Measurements from ENCODE around the gene RP9.

Gene RP9

GRCh38 chr7:33072471-33072870, 36.7 kb downstream of the RP9 start:
- no peak for TF ChIP-seq CTCF (IDR thresholded peaks at IDR 0.05)
- no peak overlapping the region for H3K4me3 ChIP-seq
- intact Hi-C loops (cut with DNase I; ENCODE audit: low total_unique reads): no loop called here
- H3K36me3 ChIP-seq: no peaks in the 10 kb centered on the region
- H3K27ac ChIP-seq: no peak overlapping the region
- peaks cover 0 to 3% of the 10 kb centered on the region in 2 donors for H3K27me3 ChIP-seq
- peaks cover 0 to 8% (median 0%) of the 10 kb centered on the region in 3 donors for H3K9me3 ChIP-seq
- no peak for DNase-seq
- H3K4me1 ChIP-seq: peaks cover 0 to 10% (median 0%) of the 10 kb centered on the region in 4 donors

GRCh38 chr7:33070831-33071230, 38.4 kb downstream of the RP9 start:
- no peak for TF ChIP-seq CTCF (IDR thresholded peaks at IDR 0.05)
- peaks cover 0 to 10% (median 0%) of the 10 kb centered on the region in 4 donors for H3K4me1 ChIP-seq
- no peak for DNase-seq
- no peak overlapping the region for H3K27ac ChIP-seq
- H3K27me3 ChIP-seq: no peaks in the 10 kb centered on the region
- peaks cover 0 to 15% (median 5%) of the 10 kb centered on the region in 3 donors for H3K9me3 ChIP-seq
- H3K36me3 ChIP-seq: no peaks in the 10 kb centered on the region
- no peak overlapping the region for H3K4me3 ChIP-seq
- intact Hi-C loops (cut with DNase I; ENCODE audit: low total_unique reads): no loop called here

GRCh38 chr7:33070277-33070676, 38.9 kb downstream of the RP9 start:
- H3K4me1 ChIP-seq: peaks cover 0 to 10% (median 0%) of the 10 kb centered on the region in 4 donors
- no peaks in the 10 kb centered on the region for H3K27me3 ChIP-seq
- intact Hi-C loops (cut with DNase I; ENCODE audit: low total_unique reads): no loop called here
- H3K36me3 ChIP-seq: no peaks in the 10 kb centered on the region
- no peak overlapping the region for H3K27ac ChIP-seq
- no peak overlapping the region for H3K4me3 ChIP-seq
- H3K9me3 ChIP-seq: peaks cover 0 to 16% (median 5%) of the 10 kb centered on the region in 3 donors
- DNase-seq: no peak
- TF ChIP-seq CTCF (IDR thresholded peaks at IDR 0.05): no peak

- H3K36me3 ChIP-seq: no peaks in the 10 kb centered on the region
- DNase-seq: no peak
- peaks cover 0 to 16% (median 8%) of the 10 kb centered on the region in 3 donors for H3K9me3 ChIP-seq
- no peak for TF ChIP-seq CTCF (IDR thresholded peaks at IDR 0.05)
- H3K4me1 ChIP-seq: peaks cover 0 to 14% (median 3%) of the 10 kb centered on the region in 4 donors
- no peak overlapping the region for H3K27ac ChIP-seq
- intact Hi-C loops (cut with DNase I; ENCODE audit: low total_unique reads): loop anchor here (5.0 to 10.0 kb wide), 2 partner anchors 39 to 573 kb away; partner anchors contain the start of genes AVL9, LSM5 and RP9
- H3K4me3 ChIP-seq: no peak overlapping the region
- H3K27me3 ChIP-seq: no peaks in the 10 kb centered on the region
Measured at GRCh38 chr7:33067921-33068320, 41.3 kb downstream of the RP9 start.

- peaks cover 0 to 6% (median 2%) of the 10 kb centered on the region in 4 donors for H3K4me1 ChIP-seq
- no peaks in the 10 kb centered on the region for H3K36me3 ChIP-seq
- TF ChIP-seq CTCF (IDR thresholded peaks at IDR 0.05): no peak
- no peak overlapping the region for H3K4me3 ChIP-seq
- H3K27me3 ChIP-seq: no peaks in the 10 kb centered on the region
- intact Hi-C loops (cut with DNase I; ENCODE audit: low total_unique reads): loop anchor here (5.0 to 10.0 kb wide), 2 partner anchors 41 to 572 kb away; partner anchors contain the start of genes AVL9, LSM5 and RP9
- DNase-seq: no peak
- H3K27ac ChIP-seq: no peak overlapping the region
- H3K9me3 ChIP-seq: peaks cover 0 to 16% (median 8%) of the 10 kb centered on the region in 3 donors
Measured at GRCh38 chr7:33066771-33067170, 42.4 kb downstream of the RP9 start.

Data from tibial artery (tissue), 4 donors.